Measurements from ENCODE around the gene SLC35G3.
"Not testable (repeated sequence)": the region's sequence is repeated elsewhere in the genome, so short reads cannot be mapped to it uniquely, and the experiment has no call there.

Gene SLC35G3

DNA sequence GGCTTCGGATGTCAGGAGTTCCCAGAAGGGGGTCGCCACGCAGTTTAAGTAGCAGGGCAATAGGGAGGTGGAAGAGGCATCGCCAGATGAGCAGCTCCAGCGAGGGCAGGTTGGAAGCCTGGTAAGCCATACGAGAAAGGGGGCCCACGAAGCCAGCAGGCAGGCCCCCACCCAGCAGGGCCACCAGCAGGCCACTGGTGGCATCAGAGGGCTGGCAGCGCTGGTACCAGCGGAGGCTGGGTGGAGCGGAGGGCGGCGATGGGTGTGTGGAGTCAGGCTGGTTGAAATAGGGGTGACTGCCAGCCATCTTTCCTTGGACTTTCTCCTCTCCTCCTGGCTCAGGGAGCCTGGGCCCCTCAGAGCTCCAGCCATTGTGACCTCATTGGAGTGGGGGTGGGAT, at the start of gene SLC35G3:
Gene SLC35G3, minus strand, starts transcription at position 393 of the 400 bp plus-strand sequence. Its CDS starts 86 bp downstream, at position 307.
- not testable (repeated sequence) for DNase-seq

- DNase-seq = no peak
Observed at GRCh38 chr17:35243561-35244340, 49.6 kb upstream of the SLC35G3 start.

DNA sequence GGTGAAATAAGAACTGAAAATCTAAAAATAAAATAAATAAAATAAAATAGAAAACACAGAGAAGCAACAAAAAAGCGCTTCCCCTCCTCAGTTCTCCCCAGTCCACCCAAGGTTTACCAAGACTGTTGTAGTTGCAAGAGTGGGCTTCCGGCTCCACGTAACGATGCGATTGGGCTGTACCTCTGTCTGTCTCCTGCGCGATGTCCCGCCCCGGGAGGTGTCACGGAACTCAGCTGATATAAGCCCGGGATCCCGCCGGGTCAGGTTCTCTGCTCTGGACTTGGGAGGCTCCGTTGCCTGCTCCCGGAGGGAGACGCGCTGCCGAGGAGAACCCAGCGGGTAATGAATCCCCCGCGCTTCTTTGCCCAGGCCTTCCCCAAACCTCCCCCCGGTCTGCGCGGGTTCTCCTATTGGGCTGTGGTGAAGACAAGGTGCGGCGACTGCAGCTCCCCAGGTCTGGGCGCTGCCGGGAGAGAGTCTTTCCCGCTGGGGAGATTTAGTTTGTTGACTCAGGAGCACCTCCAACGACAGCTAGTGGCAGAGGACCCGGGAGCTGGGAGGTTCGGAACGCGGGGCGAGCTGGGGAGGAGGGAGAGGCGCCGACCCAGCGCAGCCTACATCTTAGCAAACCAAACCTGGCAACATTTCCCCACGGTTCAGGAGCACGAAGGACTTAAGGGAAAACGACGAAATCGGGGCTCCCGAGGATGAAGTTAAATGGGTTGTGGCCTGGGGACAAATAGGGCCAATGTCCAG, 48.8 kb upstream of the SLC35G3 start, which contains the start of gene SLFN5:
Gene SLFN5, plus strand, starts transcription at position 268 of the 756 bp plus-strand sequence. CDS start 15,619 bp downstream, outside the sequence.
- DNase-seq = peak; percentile 81

DNA sequence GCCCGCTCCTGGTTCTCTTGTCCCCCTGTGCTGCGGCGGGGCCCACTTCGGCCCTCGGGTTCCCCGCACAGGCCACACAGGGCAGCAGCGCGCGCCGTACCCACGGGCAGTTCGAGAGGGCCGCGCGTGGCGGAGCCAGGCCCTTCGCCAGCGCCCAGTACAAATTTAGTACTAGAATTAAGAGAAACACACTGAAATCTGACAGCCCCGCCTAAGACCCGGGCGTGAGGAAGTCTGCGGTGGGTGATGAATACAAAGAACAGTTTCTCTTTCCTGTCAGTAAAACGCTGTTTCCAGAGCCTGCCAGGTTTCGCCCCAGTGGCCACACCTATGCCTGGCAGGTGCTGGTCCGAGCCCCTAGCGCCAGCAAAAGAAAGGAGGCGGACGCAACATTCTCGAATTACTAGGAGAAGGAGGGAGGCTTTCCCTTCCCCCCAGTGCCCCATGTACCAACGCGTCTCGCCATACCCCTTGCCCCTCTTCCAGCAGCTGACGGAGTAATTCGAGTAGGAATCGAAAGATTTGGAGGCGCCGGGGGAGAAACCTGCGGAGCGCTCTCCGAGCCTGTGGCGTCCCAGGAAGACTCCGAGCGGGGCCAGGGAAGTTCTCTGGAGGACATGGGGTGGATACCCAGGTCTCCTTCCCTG, 48.1 kb upstream of the SLC35G3 start:
- DNase-seq = peak; percentile 62

DNA sequence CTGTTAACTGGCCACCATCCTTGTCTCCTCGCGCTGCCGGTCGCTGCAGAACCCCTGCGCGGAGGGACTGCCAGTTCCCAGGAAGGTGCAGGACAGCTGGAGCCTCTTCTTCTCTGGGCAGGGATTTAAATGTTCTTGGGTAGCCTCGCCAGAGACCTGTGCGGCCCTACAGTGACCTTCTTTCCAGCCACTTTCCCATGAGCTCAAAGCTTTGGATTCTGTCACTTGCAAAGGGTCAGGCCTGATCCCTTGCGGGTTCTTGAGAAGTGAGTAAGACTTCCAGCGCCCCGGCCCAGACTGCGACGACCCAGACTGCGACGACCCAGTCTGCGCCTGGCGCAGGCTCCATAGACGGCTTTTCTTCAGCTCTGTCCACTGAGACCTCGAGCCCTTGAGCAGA, 47.3 kb upstream of the SLC35G3 start:
- no peak for DNase-seq

- DNase-seq = no peak
Observed at GRCh38 chr17:35240861-35241260, 46.7 kb upstream of the SLC35G3 start.

DNA sequence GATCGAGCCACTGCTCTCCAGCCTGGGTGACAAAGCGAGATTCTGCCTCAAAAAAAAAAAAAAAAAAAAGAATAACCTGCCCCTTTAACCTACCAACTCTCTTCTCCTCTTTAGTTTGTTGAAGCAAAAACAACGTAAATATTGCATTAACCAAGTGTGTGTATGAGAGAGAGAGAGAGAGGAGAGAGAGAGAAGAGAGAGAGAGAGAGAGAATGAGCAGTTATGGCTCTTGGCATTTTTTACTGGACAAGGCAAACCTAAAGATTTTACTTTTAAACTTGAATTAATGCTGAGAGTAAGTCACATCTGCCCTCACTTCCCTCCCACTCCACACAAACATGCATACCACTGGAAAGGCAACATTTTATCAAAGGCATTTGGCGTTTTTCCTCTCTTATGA, 45.6 kb upstream of the SLC35G3 start:
- DNase-seq = no peak

- DNase-seq = no peak
Observed at GRCh38 chr17:35238821-35239220, 44.6 kb upstream of the SLC35G3 start.

GRCh38 chr17:35236821-35237220, 42.6 kb upstream of the SLC35G3 start:
- no peak for DNase-seq

- DNase-seq = no peak
Observed at GRCh38 chr17:35235917-35236316, 41.7 kb upstream of the SLC35G3 start.

DNA sequence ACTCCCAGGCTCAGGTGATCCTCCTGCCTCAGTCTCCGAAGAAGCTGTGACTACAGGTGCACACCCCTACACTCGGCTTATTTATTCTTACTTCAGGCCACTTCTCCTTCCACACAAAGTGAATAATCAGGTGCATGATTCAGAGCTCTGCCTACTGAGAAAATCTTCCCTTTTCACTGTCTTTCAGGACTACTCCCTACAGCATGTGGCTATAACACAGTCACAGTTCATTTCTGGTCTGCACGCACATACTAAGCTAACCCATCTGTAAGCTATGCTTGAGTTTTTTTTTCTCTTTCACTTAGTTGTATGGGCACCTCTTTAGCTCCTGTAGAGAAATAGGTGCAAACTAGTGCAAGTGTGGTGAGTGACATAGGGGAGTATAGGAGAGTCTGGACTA, 41.1 kb upstream of the SLC35G3 start:
- DNase-seq = no peak

DNA sequence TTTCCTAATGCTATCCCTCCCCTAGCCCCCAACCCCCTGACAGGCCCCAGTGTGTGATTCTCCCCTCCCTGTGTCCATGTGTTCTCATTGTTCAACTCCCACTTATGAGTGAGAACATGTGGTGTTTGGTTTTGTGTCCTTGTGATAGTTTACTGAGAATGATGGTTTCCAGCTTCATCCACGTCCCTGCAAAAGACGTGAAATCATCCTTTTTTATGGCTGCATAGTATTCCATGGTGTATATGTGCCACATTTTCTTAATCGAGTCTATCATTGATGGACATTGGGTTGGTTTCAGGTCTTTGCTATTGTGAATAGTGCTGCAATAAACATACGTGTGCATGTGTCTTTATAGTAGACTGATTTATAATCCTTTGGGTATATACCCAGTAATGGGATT, 40.1 kb upstream of the SLC35G3 start:
- not testable (repeated sequence) for DNase-seq

DNA sequence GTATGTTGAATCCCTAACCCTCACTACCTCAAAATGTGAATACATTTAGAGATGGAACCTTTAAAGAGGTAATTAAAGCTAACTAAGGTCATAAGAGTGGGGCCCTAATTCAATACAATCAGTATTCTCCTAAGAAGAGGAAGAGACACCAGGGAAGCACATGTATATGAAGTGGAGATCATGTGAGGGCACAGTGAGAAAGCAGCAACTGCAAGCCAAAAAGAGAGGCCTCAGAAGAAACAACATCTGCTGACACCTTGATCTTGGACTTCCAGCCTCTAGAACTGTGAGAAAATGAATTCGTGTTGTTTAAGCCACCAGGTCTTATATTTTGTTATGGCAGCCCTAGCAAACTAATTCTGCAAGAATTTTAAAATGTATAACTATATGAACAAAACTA, 35.4 kb upstream of the SLC35G3 start:
- DNase-seq = no peak

DNA sequence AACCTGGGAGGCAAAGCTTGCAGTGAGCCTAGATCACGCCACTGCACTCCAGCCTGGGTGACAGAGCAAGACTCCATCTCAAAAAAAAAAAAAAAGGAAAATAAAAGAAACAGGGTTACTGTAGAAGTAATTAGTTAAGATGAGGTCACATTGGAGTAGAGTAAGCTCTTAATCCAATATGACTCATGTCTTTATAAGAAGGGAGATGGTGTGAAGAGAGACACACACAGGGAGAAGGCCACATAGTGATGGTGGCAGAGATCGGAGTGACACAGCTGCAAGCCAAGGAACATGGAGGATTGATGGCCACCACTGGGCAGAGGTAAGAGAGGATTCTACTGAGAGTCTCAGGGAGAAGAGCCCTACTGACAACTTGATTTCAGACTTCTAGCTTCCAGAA, 33.4 kb upstream of the SLC35G3 start:
- no peak for DNase-seq

DNA sequence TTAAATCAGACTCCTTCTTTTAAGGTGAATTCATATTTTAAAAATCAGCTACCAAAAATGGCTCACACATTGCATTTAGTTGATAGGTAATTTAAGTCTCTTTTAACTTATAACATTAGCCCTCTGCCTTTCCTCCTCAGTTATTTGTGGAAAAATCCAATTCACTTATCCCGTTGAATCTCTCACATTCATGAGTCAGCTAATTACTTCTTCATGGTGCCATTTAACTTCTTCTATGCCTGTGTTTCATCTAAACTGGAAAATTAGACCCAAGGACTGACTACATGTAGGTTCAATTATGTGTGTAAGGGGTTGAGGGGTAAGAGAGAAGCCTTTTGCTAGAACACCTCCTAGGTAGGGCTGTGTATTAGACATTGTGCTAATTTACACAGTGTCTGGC, 30.2 kb upstream of the SLC35G3 start:
- DNase-seq = no peak

DNA sequence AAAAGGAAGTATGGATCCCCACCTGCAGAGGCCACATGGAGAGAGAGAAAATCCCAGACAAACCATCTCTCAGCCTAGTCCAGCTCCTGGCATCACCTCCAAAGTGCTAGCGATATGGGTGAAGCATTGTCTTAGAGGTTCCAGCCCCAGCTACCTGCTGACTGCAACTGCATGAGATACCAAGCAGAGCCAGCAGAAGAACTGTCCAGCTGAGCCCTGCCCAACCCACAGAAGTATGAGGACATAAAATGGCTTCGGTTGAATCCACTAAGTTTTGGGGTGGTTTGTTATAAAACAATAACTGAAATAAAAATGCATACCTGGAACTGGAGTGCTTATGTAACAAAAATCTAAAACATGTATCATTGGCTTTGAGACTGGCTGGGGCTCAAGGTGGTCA, 28.3 kb upstream of the SLC35G3 start:
- DNase-seq = no peak

DNA sequence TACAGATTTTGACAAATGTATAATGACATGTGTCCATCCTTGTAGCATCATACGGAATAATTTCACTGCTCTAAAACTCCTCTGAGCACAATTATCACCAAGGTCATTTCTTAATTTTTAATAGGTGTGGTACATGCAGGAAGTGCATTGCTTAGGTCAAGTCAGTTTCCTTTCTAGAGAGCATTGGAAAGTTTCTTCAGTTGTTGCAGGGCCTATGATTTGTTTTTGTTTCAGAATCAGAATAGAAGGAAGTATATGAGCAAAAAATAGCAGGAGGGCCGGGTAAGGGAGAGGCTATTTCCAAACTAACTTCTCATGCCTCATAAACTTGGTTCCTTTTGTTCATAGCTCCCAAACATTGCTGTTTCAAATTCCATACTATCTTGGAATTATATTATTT, 24.7 kb upstream of the SLC35G3 start:
- DNase-seq = no peak

GRCh38 chr17:35217107-35217506, 22.9 kb upstream of the SLC35G3 start:
- no peak for DNase-seq

DNA sequence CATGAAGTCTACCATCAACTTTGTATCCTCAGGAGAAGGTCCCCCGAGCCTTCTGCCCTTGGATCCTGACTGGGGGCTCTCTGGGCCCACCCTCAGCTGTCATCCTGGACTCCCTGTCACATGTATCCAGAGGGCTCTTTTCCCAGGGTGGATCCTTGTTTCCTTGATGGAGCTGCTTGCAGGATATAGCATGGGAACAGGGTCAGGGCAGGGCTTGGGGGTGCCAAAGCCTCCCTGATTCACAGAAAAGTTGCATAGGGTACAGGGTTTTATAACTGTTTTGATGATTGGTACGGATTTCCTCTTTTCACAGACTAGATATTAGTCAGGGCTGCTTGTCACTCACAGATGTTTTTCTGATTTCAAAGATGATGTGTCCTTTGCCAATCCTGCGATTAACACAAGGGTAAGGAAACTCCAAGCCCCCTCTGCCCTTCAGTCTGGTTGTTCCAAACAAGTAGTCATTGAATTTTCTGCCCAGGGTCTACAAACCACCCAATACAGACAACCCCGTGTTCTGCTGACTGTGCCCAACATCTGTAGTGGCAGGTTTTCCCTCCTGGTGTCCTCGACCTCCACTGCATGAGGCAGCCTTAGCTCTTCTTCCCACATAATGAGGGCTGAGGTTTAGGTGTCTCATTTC, 20.6 kb upstream of the SLC35G3 start:
- no peak for DNase-seq

DNA sequence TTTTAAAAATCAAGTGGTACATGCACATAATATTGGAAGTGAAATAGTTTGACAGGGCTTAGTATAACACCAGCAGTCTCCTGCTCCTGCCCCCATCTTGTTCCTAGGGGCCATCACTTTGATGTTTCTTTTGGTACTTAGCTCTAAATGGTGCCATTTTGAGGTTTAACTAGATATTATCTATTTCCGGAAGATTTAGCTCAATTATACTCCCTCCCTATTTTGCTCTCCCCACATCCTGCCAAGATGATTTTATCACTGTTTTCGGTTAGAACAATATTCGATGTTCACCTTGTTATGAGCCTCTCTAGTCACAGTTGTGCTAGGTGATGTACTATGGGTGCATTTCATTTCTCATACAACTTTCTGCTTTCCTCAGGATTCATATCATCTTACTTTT, 20.0 kb upstream of the SLC35G3 start:
- no peak for DNase-seq

- no peak for DNase-seq
Observed at GRCh38 chr17:35213412-35213940, 19.3 kb upstream of the SLC35G3 start.

GRCh38 chr17:35212668-35213067, 18.5 kb upstream of the SLC35G3 start:
- DNase-seq = no peak

DNA sequence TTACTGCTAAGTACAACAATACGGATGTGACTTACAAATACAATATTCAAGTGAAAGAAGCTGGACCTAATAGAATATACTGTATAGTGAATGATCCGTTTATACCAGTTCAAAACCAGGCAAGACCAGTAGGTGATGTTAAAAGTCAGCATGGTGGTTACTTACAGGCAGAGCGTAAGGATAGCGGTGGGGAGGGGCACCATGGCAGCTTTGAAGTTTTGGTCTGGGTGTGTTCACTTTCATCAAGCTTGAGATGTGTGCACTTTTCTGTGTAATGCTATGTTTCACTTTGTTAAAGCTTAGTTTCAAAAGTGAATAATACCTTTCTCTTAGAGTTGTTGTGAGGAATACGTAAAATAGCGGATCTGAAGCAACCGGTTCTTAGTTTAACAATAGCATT, 16.5 kb upstream of the SLC35G3 start:
- no peak for DNase-seq
